Activated T-helper 1 cell treated with anti-CD3 and anti-CD28 coated beads, Interleukin-12 subunit alpha, Interleukin-12 subunit beta, Interleukin-2, Interleukin-4 antibody, amounts not matched to agents 30 ng/mL and 10 ng/mL and 1 ng/mL, durations not matched to agents 14 hours and 24 hours and 36 hours (primary cell): ENCODE results near the gene UGT1A6. TPM values are rescaled to one million over a fixed set of nuclear protein-coding genes. Genes with fewer than 3 reads are reported as not detected.
"Not testable (repeated sequence)": the region's sequence is repeated elsewhere in the genome, so short reads cannot be mapped to it uniquely, and the experiment has no call there.

ENCODE experiments used
- DNase-seq: peaks from one replicate; pipeline ENCODE4 v3.0.0; 2021; ENCODE audit warnings: low spot score
- H3K27ac Mint-ChIP-seq: one replicate; pipeline ENCODE4 v1.8.0; 2021; ENCODE audit warnings: mild to moderate bottlenecking, mixed read lengths
- H3K27me3 Mint-ChIP-seq: one replicate; pipeline ENCODE4 v1.8.0; 2022; ENCODE audit warnings: mild to moderate bottlenecking, moderate library complexity, mixed read lengths; ENCODE audit not compliant: insufficient read depth
- H3K36me3 Mint-ChIP-seq: one replicate; pipeline ENCODE4 v1.8.0; 2021; ENCODE audit warnings: low read depth, mixed read lengths
- H3K4me1 Mint-ChIP-seq: one replicate; pipeline ENCODE4 v1.8.0; 2021; ENCODE audit warnings: low read depth, mixed read lengths
- H3K4me3 Mint-ChIP-seq: one replicate; pipeline ENCODE4 v1.8.0; 2021; ENCODE audit warnings: mild to moderate bottlenecking, moderate library complexity, mixed read lengths
- H3K9me3 Mint-ChIP-seq: one replicate; pipeline ENCODE4 v1.8.0; 2021; ENCODE audit warnings: mixed read lengths
- intact Hi-C: fragments of 100-400 bp; cut with micrococcal nuclease; formaldehyde crosslinking; loops from one replicate; pipeline ENCODE4 v1.15.1; 2024
- total RNA-seq: library from RNA; stranded (reverse); gene quantifications from 2 replicates; pipeline ENCODE4 v1.2.3, GENCODE V29; 2022

UGT1A6 gene
- total RNA-seq, 1 donor from 2014 or later = not detected

DNA sequence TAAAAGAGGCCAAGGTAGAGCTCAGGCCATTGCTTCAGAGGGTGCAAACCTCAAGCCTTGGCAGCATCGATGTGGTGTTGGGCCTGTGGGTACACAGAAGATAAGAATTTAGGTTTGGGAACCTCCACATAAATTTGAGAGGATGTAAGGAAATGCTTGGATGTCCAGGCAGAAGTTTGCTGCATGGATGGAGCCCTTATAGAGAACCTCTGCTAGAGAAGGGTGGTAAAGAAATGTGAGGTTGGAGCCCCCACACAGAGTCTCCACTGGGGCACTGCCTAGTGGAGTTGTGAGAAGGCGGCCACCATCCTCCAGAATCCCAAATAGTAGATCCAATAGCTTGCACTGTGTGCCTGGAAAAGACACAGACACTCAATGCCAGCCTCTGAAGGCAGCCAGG, 58.0 kb downstream of the UGT1A6 start:
- H3K4me1 Mint-ChIP-seq, H3K4me3 Mint-ChIP-seq, DNase-seq, H3K27me3 Mint-ChIP-seq, H3K27ac Mint-ChIP-seq, H3K36me3 Mint-ChIP-seq, intact Hi-C loops: not testable (repeated sequence)
- peaks cover 25% of the 10 kb centered on the region for H3K9me3 Mint-ChIP-seq

DNA sequence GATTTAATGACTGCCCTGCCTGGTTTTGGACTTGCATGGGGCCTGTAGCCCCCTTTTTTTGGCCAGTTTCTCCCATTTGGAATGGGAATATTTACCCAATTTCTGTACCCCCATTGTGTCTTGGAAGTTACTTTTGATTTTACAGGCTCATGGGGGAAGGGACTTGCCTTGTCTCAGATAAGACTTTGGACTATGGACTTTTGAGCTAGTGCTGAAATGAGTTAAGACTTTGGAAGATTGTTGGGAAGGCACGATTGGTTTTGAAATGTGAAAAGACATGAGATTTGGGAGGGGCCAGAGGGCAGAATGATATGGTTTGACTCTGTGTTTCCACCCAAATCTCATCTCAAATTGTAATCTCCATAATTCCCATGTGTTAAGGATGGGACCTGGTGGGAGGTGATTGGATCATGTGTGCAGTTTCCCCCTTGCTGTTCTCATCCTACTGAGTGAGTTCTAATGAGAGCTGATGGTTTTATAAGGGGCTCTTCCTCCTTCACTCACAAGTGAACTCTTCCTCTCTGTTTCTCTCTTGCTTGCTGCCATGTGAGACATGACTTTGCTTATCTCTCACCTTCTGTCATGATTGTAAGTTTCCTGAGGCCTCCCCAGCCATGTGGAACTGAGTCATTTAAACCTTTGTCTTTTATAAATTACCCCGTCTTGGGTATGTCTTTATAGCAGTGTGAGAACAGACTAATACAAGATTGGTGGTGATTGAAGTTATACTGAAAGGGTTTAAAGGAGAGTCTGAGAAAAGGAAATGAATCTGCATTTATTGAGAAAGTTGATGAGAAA, 58.7 kb downstream of the UGT1A6 start:
- H3K27ac Mint-ChIP-seq, H3K27me3 Mint-ChIP-seq, H3K4me1 Mint-ChIP-seq, intact Hi-C loops, H3K36me3 Mint-ChIP-seq, H3K4me3 Mint-ChIP-seq, DNase-seq: not testable (repeated sequence)
- peaks cover 25% of the 10 kb centered on the region for H3K9me3 Mint-ChIP-seq

DNA sequence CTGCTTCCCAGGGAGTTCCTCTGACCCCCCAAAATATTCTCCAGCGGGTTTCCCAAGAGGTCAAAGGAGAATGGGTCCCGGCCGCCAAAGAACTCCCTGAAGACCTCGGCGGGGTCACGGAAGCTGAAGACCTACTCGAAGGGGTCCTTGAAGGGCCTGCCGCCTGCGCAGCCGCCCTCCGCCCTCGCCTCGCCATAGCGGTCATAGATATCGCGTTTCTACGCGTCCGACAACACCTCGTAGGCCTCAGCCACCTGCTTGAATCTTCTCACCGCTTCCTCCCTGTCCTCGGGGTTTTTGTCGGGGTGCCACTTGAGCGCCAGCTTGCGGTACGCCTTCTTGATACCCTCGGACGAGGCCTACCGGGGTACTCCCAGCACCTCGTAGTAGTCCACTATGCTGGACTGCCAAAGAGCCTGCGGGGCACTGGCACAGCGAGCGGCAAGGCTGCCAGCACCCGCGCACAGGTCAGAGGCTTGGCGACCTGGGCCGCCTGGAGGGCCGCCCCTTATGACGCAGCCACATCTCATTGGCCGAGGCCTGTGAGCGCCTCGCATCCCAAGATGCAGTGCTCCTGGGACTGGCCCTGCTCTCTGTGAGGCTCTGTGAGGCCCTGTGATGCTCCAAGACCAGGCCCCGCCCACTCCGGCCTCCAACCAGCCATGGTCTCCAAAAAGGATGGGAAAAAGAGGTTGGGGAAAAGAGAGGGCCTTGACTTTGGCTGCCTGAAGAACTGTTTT, 62.4 kb downstream of the UGT1A6 start:
- Mint-ChIP-seq H3K27me3 (peaks cover 2% of the 10 kb centered on the region), H3K27ac (no peak overlapping the region), H3K4me1 (no peaks in the 10 kb centered on the region), H3K9me3 (peaks cover 17% of the 10 kb centered on the region), H3K4me3 (no peak overlapping the region), H3K36me3 (peaks cover 1% of the 10 kb centered on the region)
- intact Hi-C loops = no loop called here
- DNase-seq = no peak

DNA sequence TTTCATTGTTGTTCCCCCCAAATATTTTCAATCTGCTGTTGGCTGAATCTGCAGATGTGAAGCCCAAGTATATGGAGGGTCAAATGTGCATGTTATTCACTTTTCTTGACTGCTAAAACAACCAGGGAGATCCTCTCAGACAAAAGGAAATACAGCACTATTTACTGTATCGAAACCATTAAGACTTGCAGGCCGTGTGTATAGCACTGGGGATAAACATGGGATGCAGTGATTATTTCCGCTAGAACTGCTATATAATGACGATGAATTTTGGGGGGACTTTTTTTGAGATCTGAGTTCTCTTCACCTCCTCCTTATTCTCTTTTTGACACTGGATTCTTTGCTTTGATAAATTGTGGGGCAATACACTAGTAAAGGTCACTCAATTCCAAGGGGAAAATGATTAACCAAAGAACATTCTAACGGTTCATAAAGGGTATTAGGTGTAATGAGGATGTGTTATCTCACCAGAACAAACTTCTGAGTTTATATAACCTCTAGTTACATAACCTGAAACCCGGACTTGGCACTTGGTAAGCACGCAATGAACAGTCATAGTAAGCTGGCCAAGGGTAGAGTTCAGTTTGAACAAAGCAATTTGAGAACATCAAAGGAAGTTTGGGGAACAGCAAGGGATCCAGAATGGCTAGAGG, 63.9 kb downstream of the UGT1A6 start:
- peaks cover 1% of the 10 kb centered on the region for H3K36me3 Mint-ChIP-seq
- no peaks in the 10 kb centered on the region for H3K4me1 Mint-ChIP-seq
- intact Hi-C loops = no loop called here
- no peak overlapping the region for H3K27ac Mint-ChIP-seq
- peaks cover 2% of the 10 kb centered on the region for H3K27me3 Mint-ChIP-seq
- no peak for DNase-seq
- no peak overlapping the region for H3K4me3 Mint-ChIP-seq
- peaks cover 6% of the 10 kb centered on the region for H3K9me3 Mint-ChIP-seq

DNA sequence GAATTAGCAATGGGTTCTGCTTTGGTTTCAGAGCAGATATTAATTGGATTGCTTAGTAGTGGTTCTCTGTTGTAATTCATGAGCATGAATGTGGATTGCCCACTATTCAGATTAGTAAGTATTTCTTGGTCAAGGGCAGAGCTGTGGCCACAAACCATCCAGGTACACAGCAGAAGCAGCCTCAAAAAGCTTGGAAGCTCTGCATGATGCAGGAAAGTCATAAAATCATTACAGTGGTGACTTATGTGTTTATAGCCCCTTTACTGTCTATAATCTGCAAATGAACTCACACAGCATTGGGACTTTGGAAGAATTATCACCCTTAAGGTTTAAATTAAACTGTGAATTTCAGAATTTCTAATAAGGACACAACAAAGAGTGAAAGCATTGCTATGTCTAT, 65.5 kb downstream of the UGT1A6 start:
- Mint-ChIP-seq H3K36me3 (no peaks in the 10 kb centered on the region), H3K4me3 (no peak overlapping the region), H3K4me1 (no peaks in the 10 kb centered on the region), H3K27ac (no peak overlapping the region), H3K9me3 (no peaks in the 10 kb centered on the region), H3K27me3 (peaks cover 2% of the 10 kb centered on the region)
- no peak for DNase-seq
- intact Hi-C loops = no loop called here

DNA sequence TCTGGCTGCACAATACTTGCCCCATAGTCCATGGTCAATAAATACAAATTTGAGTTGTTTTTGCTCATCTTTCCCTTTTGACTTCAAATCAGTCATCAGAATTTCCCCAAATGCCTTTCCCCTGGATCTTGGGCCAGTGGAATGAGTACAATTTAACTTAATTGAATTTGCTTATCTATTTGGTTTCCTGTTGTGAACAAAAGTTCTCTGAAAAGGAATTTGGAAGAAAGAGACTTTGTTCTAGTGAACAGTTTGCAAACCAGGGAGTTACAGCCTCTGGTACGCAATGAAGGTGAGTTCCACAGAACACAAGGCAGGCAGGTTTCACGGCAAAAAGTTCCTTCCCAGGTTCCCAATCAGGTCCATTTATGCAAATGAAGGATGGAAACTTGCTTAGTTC, 66.2 kb downstream of the UGT1A6 start:
- H3K27me3 Mint-ChIP-seq = peaks cover 2% of the 10 kb centered on the region
- no peak overlapping the region for H3K27ac Mint-ChIP-seq
- no peaks in the 10 kb centered on the region for H3K36me3 Mint-ChIP-seq
- no peak overlapping the region for H3K4me3 Mint-ChIP-seq
- H3K4me1 Mint-ChIP-seq = no peaks in the 10 kb centered on the region
- no peaks in the 10 kb centered on the region for H3K9me3 Mint-ChIP-seq
- no peak for DNase-seq
- intact Hi-C loops = no loop called here

DNA sequence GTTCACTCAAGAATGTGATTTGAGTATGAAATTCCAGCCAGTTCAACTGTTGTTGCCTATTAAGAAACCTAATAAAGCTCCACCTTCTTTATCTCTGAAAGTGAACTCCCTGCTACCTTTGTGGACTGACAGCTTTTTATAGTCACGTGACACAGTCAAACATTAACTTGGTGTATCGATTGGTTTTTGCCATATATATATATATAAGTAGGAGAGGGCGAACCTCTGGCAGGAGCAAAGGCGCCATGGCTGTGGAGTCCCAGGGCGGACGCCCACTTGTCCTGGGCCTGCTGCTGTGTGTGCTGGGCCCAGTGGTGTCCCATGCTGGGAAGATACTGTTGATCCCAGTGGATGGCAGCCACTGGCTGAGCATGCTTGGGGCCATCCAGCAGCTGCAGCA, 67.4 kb downstream of the UGT1A6 start, which contains the start of gene UGT1A1:
Gene UGT1A1, plus strand, starts transcription at position 228 of the 400 bp plus-strand sequence. Its CDS starts 18 bp downstream, at position 246.
- DNase-seq = no peak
- Mint-ChIP-seq H3K27ac (no peak within 1 kb of the TSS), H3K9me3 (no peaks in the 10 kb centered on the region), H3K4me1 (no peaks in the 10 kb centered on the region), H3K36me3 (no peaks in the 10 kb centered on the region), H3K4me3 (no peak within 1 kb of the TSS), H3K27me3 (peaks cover 2% of the 10 kb centered on the region)
- intact Hi-C loops = no loop called here

DNA sequence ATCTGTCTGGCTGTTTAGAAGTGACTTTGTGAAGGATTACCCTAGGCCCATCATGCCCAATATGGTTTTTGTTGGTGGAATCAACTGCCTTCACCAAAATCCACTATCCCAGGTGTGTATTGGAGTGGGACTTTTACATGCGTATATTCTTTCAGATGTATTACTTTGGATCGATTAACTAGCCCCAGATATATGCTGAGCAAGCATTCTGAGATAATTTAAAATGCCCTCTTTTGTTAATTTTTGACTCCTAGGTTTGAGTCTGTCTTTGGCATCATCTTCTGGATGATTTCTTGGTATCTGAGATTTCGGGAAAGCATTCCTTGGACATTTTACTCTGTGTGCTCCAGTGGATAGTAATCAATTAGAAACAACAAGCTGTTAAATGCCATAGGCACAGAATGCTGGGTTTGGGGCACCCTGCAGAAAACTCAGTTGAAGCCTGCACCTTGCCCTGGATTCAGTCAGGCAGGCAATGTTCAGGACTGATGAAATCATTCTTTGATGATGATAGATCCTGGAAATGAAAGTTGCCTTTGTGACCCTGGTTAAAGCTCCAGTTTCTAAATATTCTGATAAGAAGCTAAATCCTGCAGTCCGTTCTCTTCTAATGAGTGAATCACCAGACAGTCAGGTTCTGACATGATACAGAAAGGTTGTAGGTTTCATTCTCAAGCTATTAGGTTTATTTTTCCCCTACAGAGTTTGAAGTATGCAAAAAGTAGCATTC, 68.5 kb downstream of the UGT1A6 start:
- intact Hi-C loops = no loop called here

DNA sequence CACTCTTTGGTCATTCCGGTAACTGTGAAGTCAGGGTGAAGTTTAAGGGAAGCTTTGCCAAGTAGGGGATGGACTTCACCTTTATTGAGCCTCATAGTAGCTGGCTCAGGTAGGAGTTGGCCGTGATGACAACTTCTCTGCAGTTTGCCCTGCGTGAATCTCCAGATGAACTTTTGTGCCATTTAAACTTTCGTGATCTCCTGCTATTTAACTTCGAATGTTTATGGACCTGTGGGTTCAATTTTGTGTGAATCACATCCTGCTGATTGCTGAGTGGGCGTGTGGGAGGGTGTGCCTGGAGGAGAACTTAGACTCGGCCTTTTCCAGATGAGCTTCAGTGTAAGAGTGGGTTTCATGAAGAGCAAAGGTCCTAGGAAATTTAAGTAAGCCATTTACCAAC, 71.6 kb downstream of the UGT1A6 start:
- H3K4me1 Mint-ChIP-seq = no peaks in the 10 kb centered on the region
- no peak overlapping the region for H3K27ac Mint-ChIP-seq
- DNase-seq = no peak
- H3K9me3 Mint-ChIP-seq = no peaks in the 10 kb centered on the region
- no peaks in the 10 kb centered on the region for H3K27me3 Mint-ChIP-seq
- H3K4me3 Mint-ChIP-seq = no peak overlapping the region
- no peaks in the 10 kb centered on the region for H3K36me3 Mint-ChIP-seq
- intact Hi-C loops = no loop called here

More for the DNA sequence above, 68.5 kb downstream of the UGT1A6 start:
- no peak overlapping the region for H3K27ac Mint-ChIP-seq
- peaks cover 2% of the 10 kb centered on the region for H3K27me3 Mint-ChIP-seq
- DNase-seq = no peak
- no peaks in the 10 kb centered on the region for H3K4me1 Mint-ChIP-seq
- no peaks in the 10 kb centered on the region for H3K36me3 Mint-ChIP-seq
- no peaks in the 10 kb centered on the region for H3K9me3 Mint-ChIP-seq
- H3K4me3 Mint-ChIP-seq = no peak overlapping the region

DNA sequence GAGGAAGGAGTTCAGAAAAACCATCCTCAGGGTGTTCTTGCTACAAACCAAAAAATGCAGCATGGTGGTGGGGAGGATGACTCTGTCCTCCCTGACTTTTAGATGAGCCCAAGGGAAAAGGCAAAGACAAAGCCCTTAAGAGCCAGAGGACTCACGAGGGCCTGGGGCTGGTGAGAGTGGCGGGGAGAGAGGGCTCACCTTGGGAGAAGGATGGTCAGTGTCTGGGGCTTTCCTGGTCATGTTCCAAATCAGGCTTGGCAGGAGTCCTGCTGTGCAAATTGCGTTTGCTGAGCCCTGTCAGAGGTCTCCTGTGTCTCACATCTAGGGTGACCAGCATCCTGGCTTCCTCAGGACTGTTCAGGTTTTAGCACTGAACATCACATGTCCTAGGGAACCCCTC, 72.1 kb downstream of the UGT1A6 start:
- Mint-ChIP-seq H3K9me3 (no peaks in the 10 kb centered on the region), H3K4me3 (no peak overlapping the region), H3K27me3 (no peaks in the 10 kb centered on the region), H3K27ac (no peak overlapping the region), H3K4me1 (no peaks in the 10 kb centered on the region), H3K36me3 (no peaks in the 10 kb centered on the region)
- no peak for DNase-seq
- intact Hi-C loops = no loop called here

DNA sequence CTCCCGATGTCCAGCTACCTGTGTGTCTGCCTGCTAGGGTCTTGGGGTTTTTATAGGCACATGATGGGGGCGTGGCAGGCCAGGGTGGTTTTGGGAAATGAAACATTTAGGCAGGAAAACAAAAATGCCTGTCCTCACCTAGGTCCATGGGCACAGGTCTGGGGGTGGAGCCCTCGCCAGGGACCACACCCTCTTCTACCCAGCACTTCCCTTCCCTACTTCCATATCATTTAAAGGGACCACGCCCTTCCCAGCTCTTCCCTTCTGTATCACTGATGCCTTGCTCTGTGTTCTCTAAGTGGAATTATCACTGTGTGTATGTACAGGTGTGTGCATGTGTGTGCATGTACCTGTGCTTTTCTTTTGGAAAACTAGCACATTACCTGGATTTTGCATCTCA, 73.7 kb downstream of the UGT1A6 start:
- intact Hi-C loops = no loop called here
- Mint-ChIP-seq H3K27ac (no peak overlapping the region), H3K27me3 (peaks cover 4% of the 10 kb centered on the region), H3K9me3 (no peaks in the 10 kb centered on the region), H3K4me1 (no peaks in the 10 kb centered on the region), H3K4me3 (no peak overlapping the region), H3K36me3 (no peaks in the 10 kb centered on the region)
- DNase-seq = no peak

DNA sequence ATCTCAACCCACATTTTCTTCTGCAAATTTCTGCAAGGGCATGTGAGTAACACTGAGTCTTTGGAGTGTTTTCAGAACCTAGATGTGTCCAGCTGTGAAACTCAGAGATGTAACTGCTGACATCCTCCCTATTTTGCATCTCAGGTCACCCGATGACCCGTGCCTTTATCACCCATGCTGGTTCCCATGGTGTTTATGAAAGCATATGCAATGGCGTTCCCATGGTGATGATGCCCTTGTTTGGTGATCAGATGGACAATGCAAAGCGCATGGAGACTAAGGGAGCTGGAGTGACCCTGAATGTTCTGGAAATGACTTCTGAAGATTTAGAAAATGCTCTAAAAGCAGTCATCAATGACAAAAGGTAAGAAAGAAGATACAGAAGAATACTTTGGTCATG, 75.4 kb downstream of the UGT1A6 start:
- no peaks in the 10 kb centered on the region for H3K4me1 Mint-ChIP-seq
- no peak overlapping the region for H3K4me3 Mint-ChIP-seq
- intact Hi-C loops = no loop called here
- H3K27ac Mint-ChIP-seq = no peak overlapping the region
- no peaks in the 10 kb centered on the region for H3K9me3 Mint-ChIP-seq
- peaks cover 4% of the 10 kb centered on the region for H3K27me3 Mint-ChIP-seq
- H3K36me3 Mint-ChIP-seq = no peaks in the 10 kb centered on the region
- DNase-seq = no peak
